Measurements from ENCODE around the gene EID3.

The EID3 gene

GRCh38 chr12:104351057-104351983, 47.8 kb downstream of the EID3 start:
- DNase-seq (ENCODE audit: low spot score), result no peak
- ChIA-PET CTCF (interaction anchor here (0.5 to 0.6 kb wide), 3 partner anchors 151 to 819 kb away, joined by 3 to 4 read pairs (median 3); no protein-coding TSS in a partner anchor), POLR2A (ENCODE audit: low non-redundant PET) (no interaction called here)
- TF ChIP-seq, protein P1, sequence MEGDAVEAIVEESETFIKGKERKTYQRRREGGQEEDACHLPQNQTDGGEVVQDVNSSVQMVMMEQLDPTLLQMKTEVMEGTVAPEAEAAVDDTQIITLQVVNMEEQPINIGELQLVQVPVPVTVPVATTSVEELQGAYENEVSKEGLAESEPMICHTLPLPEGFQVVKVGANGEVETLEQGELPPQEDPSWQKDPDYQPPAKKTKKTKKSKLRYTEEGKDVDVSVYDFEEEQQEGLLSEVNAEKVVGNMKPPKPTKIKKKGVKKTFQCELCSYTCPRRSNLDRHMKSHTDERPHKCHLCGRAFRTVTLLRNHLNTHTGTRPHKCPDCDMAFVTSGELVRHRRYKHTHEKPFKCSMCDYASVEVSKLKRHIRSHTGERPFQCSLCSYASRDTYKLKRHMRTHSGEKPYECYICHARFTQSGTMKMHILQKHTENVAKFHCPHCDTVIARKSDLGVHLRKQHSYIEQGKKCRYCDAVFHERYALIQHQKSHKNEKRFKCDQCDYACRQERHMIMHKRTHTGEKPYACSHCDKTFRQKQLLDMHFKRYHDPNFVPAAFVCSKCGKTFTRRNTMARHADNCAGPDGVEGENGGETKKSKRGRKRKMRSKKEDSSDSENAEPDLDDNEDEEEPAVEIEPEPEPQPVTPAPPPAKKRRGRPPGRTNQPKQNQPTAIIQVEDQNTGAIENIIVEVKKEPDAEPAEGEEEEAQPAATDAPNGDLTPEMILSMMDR (conservative IDR thresholded peaks at IDR 0.05; ENCODE audit: low read depth), result no peak
- H3K27ac ChIP-seq, result no peak overlapping the region

DNA sequence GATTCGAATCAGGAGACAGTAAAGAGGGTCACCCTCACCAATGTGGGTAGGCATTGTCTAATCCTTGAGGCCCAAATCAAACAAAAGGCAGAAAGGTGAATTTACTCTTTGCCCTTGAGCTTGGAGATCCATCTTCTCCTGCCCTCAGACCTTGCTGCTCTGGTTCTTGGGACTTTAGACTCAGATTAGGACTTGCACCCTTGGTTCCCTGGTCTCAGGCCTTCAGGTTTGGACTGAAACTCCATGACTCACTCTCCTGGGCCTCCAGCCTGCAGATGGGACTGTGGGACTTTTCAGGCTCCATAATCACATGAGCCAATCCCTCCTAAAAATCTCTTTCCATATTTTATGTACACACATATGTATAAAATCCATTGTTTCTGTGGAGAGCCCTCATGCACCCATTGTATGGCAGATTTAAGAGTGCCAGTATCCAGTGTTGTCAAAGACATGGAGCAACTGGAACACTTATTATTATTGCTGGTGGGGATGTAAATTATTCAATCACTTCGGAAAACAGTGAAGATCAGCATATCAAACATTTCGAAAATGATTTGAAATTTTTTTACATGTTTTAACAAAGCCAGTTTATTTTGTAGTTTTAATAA, 48.7 kb downstream of the EID3 start:
- DNase-seq (ENCODE audit: low spot score), result no peak
- POLR2A ChIA-PET (ENCODE audit: low non-redundant PET), result no interaction called here
- CTCF ChIA-PET, result interaction anchor here (0.6 kb wide), 2 partner anchors 38 to 170 kb away, joined by 3 read pairs; no protein-coding TSS in a partner anchor
- H3K27ac ChIP-seq, result no peak overlapping the region
- TF ChIP-seq, protein P1 (conservative IDR thresholded peaks at IDR 0.05; ENCODE audit: low read depth), result no peak

GRCh38 chr12:104353012-104353981, 49.8 kb downstream of the EID3 start:
- DNase-seq (ENCODE audit: low spot score), result no peak
- ChIA-PET POLR2A (ENCODE audit: low non-redundant PET) (no interaction called here), CTCF (interaction anchor here (0.6 kb wide), 1 partner anchor 28 kb away, joined by 3 read pairs; no protein-coding TSS in a partner anchor)
- TF ChIP-seq, protein P1 (conservative IDR thresholded peaks at IDR 0.05; ENCODE audit: low read depth), result no peak
- H3K27ac ChIP-seq, result no peak overlapping the region

DNA sequence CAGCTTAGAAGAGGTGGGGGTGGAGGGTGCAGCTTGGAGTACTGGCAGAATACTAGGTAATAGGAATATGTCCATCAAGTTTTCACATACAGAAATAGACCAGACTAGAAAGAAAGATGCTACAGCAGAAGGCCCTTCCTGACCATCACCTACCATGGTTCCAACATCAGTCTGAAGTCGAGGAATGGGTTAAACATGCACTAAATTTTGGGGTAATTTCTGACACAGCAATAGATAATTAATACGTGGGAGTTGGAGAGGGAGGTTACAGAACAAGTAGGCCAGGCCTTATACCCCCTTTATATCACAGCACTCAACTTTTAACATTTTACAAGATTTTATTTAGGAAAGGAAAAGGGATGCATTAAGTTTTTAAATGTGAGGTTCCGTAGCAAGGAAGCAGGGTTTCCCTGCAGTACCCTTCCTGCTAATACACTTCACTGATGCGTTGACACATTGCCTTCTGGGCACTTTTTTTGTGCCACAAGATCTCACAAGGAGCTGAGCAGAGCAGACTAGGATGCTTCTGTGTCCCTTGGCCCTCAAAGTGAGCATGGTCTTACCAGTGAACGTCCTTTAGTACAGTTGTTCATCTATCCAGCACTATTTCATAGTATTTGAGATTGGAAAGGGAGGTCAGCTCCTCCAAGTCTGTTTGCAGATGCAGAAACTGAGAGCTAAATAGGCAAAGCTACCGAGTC, 50.8 kb downstream of the EID3 start:
- no peak for DNase-seq (ENCODE audit: low spot score)
- ChIA-PET POLR2A (ENCODE audit: low non-redundant PET) (no interaction called here), CTCF (no interaction called here)
- no peak overlapping the region for H3K27ac ChIP-seq
- TF ChIP-seq, protein P1 (conservative IDR thresholded peaks at IDR 0.05; ENCODE audit: low read depth), result no peak

Data from RWPE1 (cell line).